M059J (cell line): ENCODE data around the gene MGST1. TPM values are rescaled to one million over a fixed set of nuclear protein-coding genes. Genes with fewer than 3 reads are reported as not detected.

Experiments
- DNase-seq: peaks from one replicate; pipeline ENCODE4 v3.0.0-alpha.2; 2012; ENCODE audit warnings: low read depth
- total RNA-seq: library from RNA; depleted of rRNA; stranded (reverse); fragments of >200 nt; shearing (Covaris generic); gene quantifications from 2 replicates; pipeline ENCODE4 v1.2.3, GENCODE V29; 2014; rRNA removed

Gene MGST1
- total RNA-seq: 59.1 and 70.4 TPM in 2 replicates

GRCh38 chr12:16347391-16348298 is at the start of gene MGST1:
Gene MGST1, plus strand, starts transcription at chr12:16347645. Its CDS starts 6,608 bp downstream, at chr12:16354253.
- DNase-seq: peak; percentile 55

GRCh38 chr12:16299403-16299802 is 48.0 kb upstream of the MGST1 start:
- peak; percentile 1 for DNase-seq

GRCh38 chr12:16300122-16300521 is 47.3 kb upstream of the MGST1 start:
- peak; percentile 0 for DNase-seq

GRCh38 chr12:16300736-16301135 is 46.7 kb upstream of the MGST1 start:
- DNase-seq: no peak

GRCh38 chr12:16303939-16304338 is 43.5 kb upstream of the MGST1 start:
- DNase-seq: no peak

GRCh38 chr12:16307856-16308475 is 39.5 kb upstream of the MGST1 start:
- DNase-seq: no peak

- no peak for DNase-seq
These were observed 36.5 kb upstream of the MGST1 start for GRCh38 chr12:16310934-16311333.

GRCh38 chr12:16323010-16323409 is 24.4 kb upstream of the MGST1 start:
- no peak for DNase-seq

GRCh38 chr12:16323638-16324037 is 23.8 kb upstream of the MGST1 start:
- no peak for DNase-seq

GRCh38 chr12:16324272-16324671 is 23.2 kb upstream of the MGST1 start:
- DNase-seq: no peak

GRCh38 chr12:16324772-16325171 is 22.7 kb upstream of the MGST1 start:
- DNase-seq: no peak

GRCh38 chr12:16325426-16325825 is 22.0 kb upstream of the MGST1 start:
- no peak for DNase-seq

- DNase-seq: no peak
These were observed 19.5 kb upstream of the MGST1 start for GRCh38 chr12:16327963-16328362.

- DNase-seq: no peak
These were observed 17.9 kb upstream of the MGST1 start for GRCh38 chr12:16329594-16329993.

GRCh38 chr12:16330560-16330959 is 16.9 kb upstream of the MGST1 start:
- DNase-seq: no peak

- DNase-seq: no peak
These were observed 15.4 kb upstream of the MGST1 start for GRCh38 chr12:16331998-16332397.

GRCh38 chr12:16335838-16336237 is 11.6 kb upstream of the MGST1 start:
- DNase-seq: no peak

GRCh38 chr12:16344269-16344668 is 3.2 kb upstream of the MGST1 start:
- DNase-seq: peak; percentile 32

- no peak for DNase-seq
These were observed 2.3 kb upstream of the MGST1 start for GRCh38 chr12:16345105-16345504.

- DNase-seq: no peak
These were observed 487 bp upstream of the MGST1 start for GRCh38 chr12:16346958-16347357.

- DNase-seq: peak; percentile 7
These were observed 1.1 kb downstream of the MGST1 start for GRCh38 chr12:16348435-16349130.

- DNase-seq: peak; percentile 86
These were observed 1.7 kb downstream of the MGST1 start for GRCh38 chr12:16349131-16349460.

GRCh38 chr12:16350682-16351081 is 3.2 kb downstream of the MGST1 start:
- peak; percentile 91 for DNase-seq
